Progenitor cell of endocrine pancreas (in vitro differentiated cells): ENCODE data around the gene THTPA. TPM values are rescaled to one million over a fixed set of nuclear protein-coding genes. Genes with fewer than 3 reads are reported as not detected.
"Not testable (repeated sequence)": the region's sequence is repeated elsewhere in the genome, so short reads cannot be mapped to it uniquely, and the experiment has no call there.

Experiments
- DNase-seq: peaks from one replicate; pipeline ENCODE4 v3.0.0; 2021; ENCODE audit warnings: low spot score; ENCODE audit not compliant: unreplicated experiment
- H3K27ac Mint-ChIP-seq: 2 replicates; pipeline ENCODE4 v1.8.0; 2021; ENCODE audit warnings: mild to moderate bottlenecking, moderate library complexity, mixed read lengths
- H3K27me3 Mint-ChIP-seq: 2 replicates; pipeline ENCODE4 v1.8.0; 2021; ENCODE audit warnings: mixed read lengths
- H3K36me3 Mint-ChIP-seq: 2 replicates; pipeline ENCODE4 v1.8.0; 2022; ENCODE audit warnings: mixed read lengths; ENCODE audit not compliant: insufficient read depth
- H3K4me1 Mint-ChIP-seq: 2 replicates; pipeline ENCODE4 v1.8.0; 2021; ENCODE audit warnings: low read depth, mixed read lengths
- H3K4me3 Mint-ChIP-seq: 2 replicates; pipeline ENCODE4 v1.8.0; 2021; ENCODE audit warnings: low read depth, mild to moderate bottlenecking, moderate library complexity, mixed read lengths
- H3K9me3 Mint-ChIP-seq: 2 replicates; pipeline ENCODE4 v1.8.0; 2021; ENCODE audit warnings: low read depth, mixed read lengths
- total RNA-seq: library from RNA; stranded (reverse); gene quantifications from 2 replicates; pipeline ENCODE4 v1.2.1, GENCODE V29; 2021
- TF ChIP-seq, protein P1 (sequence below): fragments of 200-600 bp; sonication (generic); IDR thresholded peaks from one replicate; pipeline ENCODE4 v1.5.0; 2021; ENCODE audit warnings: antibody characterized with exemption, mild to moderate bottlenecking; ENCODE audit not compliant: unreplicated experiment

Gene THTPA
- total RNA-seq, 1 donor from 2014 or later, result 20.6 TPM

DNA sequence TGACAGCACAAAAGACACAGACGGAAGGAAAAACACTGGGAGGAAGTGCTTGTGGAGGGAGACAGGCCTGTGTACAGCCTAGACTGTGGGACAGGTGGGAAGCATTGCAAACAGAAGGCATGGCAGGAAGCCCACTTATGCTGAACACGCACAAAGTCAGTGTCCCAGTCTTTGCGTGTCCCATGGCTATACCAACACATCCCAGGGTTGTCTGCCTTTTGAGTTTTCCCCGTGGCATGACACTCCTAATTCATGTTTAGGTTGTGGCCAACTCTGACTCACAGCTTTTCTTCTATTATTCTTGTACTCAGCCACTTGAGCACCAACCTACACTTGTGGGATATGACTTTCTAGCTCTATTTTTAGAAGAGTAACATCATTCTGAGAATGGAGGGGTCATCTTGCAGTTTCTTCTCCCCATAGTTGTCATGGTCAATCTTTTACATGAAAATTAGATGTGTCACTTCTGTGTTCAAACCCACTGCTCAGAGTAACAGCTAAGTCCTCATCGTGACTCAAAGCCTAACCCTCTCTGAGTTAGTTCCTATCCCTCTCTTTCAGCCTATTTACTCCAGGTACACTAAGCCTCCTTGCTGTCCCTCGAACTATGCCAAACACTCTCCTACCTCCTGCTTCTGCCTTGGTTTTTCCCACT, 50.0 kb downstream of the THTPA start:
- TF ChIP-seq, protein P1, sequence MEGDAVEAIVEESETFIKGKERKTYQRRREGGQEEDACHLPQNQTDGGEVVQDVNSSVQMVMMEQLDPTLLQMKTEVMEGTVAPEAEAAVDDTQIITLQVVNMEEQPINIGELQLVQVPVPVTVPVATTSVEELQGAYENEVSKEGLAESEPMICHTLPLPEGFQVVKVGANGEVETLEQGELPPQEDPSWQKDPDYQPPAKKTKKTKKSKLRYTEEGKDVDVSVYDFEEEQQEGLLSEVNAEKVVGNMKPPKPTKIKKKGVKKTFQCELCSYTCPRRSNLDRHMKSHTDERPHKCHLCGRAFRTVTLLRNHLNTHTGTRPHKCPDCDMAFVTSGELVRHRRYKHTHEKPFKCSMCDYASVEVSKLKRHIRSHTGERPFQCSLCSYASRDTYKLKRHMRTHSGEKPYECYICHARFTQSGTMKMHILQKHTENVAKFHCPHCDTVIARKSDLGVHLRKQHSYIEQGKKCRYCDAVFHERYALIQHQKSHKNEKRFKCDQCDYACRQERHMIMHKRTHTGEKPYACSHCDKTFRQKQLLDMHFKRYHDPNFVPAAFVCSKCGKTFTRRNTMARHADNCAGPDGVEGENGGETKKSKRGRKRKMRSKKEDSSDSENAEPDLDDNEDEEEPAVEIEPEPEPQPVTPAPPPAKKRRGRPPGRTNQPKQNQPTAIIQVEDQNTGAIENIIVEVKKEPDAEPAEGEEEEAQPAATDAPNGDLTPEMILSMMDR, result no peak
- peaks cover 12% of the 10 kb centered on the region for H3K9me3 Mint-ChIP-seq
- no peaks in the 10 kb centered on the region for H3K4me1 Mint-ChIP-seq
- H3K27ac Mint-ChIP-seq, result no peak overlapping the region
- no peaks in the 10 kb centered on the region for H3K36me3 Mint-ChIP-seq
- peaks cover 30% of the 10 kb centered on the region for H3K27me3 Mint-ChIP-seq
- DNase-seq, result no peak
- H3K4me3 Mint-ChIP-seq, result no peak overlapping the region

DNA sequence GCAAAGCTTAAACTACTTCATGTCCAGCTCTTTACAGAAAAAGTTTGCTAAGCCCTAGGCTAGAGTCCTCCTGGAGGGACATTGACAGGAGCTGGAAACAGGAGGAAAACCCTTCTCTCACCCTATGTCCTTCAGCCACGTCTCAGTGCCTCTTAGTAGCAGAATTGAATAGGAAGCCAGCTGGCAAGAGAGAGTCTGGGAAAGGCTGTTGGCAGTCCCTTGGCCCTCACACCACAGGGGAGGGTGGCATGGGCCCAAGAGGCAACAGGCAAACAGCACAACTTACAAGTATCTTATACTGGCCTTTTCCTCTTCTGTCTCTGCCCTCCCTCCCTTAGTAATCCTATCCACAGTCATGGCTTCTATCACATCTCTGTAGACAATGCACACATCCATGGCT, 52.4 kb downstream of the THTPA start:
- Mint-ChIP-seq H3K4me1 (peaks cover 17% of the 10 kb centered on the region), H3K9me3 (peaks cover 12% of the 10 kb centered on the region), H3K27me3 (peaks cover 43% of the 10 kb centered on the region), H3K4me3 (no peak overlapping the region), H3K36me3 (no peaks in the 10 kb centered on the region), H3K27ac (no peak overlapping the region)
- DNase-seq, result no peak
- TF ChIP-seq, protein P1, result no peak

GRCh38 chr14:23609001-23609400, 52.9 kb downstream of the THTPA start:
- Mint-ChIP-seq H3K27ac (no peak overlapping the region), H3K36me3 (no peaks in the 10 kb centered on the region), H3K4me1 (peaks cover 22% of the 10 kb centered on the region), H3K4me3 (no peak overlapping the region), H3K27me3 (peaks cover 43% of the 10 kb centered on the region), H3K9me3 (peaks cover 12% of the 10 kb centered on the region)
- TF ChIP-seq, protein P1, result no peak
- DNase-seq, result no peak

GRCh38 chr14:23609411-23610089, 53.5 kb downstream of the THTPA start:
- H3K36me3 Mint-ChIP-seq, H3K27ac Mint-ChIP-seq, DNase-seq, H3K4me3 Mint-ChIP-seq: not testable (repeated sequence)
- H3K9me3 Mint-ChIP-seq, result peaks cover 12% of the 10 kb centered on the region
- H3K4me1 Mint-ChIP-seq, result peaks cover 28% of the 10 kb centered on the region
- peaks cover 46% of the 10 kb centered on the region for H3K27me3 Mint-ChIP-seq

Other genes with a start within 250 kb of the THTPA start
- gene BCL2L2, start 249.4 kb upstream of the THTPA start, total RNA-seq, result 23.7 and 24.3 TPM in 2 replicates
- 318 and 338 TPM in 2 replicates for gene PABPN1, start 234.8 kb upstream of the THTPA start, total RNA-seq
- 26.2 and 29.3 TPM in 2 replicates for gene SLC22A17, start 203.4 kb upstream of the THTPA start, total RNA-seq
- gene EFS, start 191.1 kb upstream of the THTPA start, total RNA-seq, result 66.8 and 69.6 TPM in 2 replicates
- gene IL25, start 183.5 kb upstream of the THTPA start, total RNA-seq, result not detected in 2 replicates
- gene CMTM5, start 179.2 kb upstream of the THTPA start, total RNA-seq, result not detected in 2 replicates
- 0.04 and 0.07 TPM in 2 replicates for gene MYH6, start 148.0 kb upstream of the THTPA start, total RNA-seq
- not detected in 2 replicates for gene MYH7, start 120.6 kb upstream of the THTPA start, total RNA-seq
- gene NGDN, start 86.6 kb upstream of the THTPA start, total RNA-seq, result 45.6 and 48.6 TPM in 2 replicates
- 13.6 and 16.4 TPM in 2 replicates for gene ZFHX2, start 4.5 kb upstream of the THTPA start, total RNA-seq
- gene AP1G2, start 11.5 kb downstream of the THTPA start, total RNA-seq, result 262 and 268 TPM in 2 replicates
- gene JPH4, start 22.5 kb downstream of the THTPA start, total RNA-seq, result not detected in 2 replicates
- gene DHRS2, start 80.1 kb downstream of the THTPA start, total RNA-seq, result 0.77 and 0.89 TPM in 2 replicates